Karpas-422 (cell line): ENCODE measurements around the gene BBS9. TPM values are rescaled to one million over a fixed set of nuclear protein-coding genes. Genes with fewer than 3 reads are reported as not detected.
A peak's percentile ranks its signal among the peaks of the same experiment; 100 is the strongest.

Experiments
- DNase-seq: peaks from one replicate; pipeline ENCODE4 v3.0.0-alpha.2; 2015
- H2AFZ ChIP-seq: fragments of 200-600 bp; sonication (generic); 2 replicates; pipeline ENCODE4 v1.6.1; 2014; ENCODE audit warnings: antibody characterized with exemption, low read length, mixed read lengths
- H3K27ac ChIP-seq: fragments of 200-600 bp; sonication (generic); 2 replicates; pipeline ENCODE4 v1.5.1; 2014; ENCODE audit warnings: mild to moderate bottlenecking, low read length, moderate library complexity
- H3K27me3 ChIP-seq: fragments of 200-600 bp; sonication (generic); 2 replicates; pipeline ENCODE4 v1.6.1; 2014; ENCODE audit warnings: low read length, mixed read lengths
- H3K36me3 ChIP-seq: fragments of 200-600 bp; sonication (generic); 2 replicates; pipeline ENCODE4 v1.6.1; 2014; ENCODE audit warnings: low read length, mixed read lengths; ENCODE audit not compliant: insufficient read depth
- H3K4me1 ChIP-seq: fragments of 200-600 bp; sonication (generic); 2 replicates; pipeline ENCODE4 v1.6.1; 2014; ENCODE audit warnings: mild to moderate bottlenecking, low read length, mixed read lengths
- H3K4me2 ChIP-seq: fragments of 200-600 bp; sonication (generic); 2 replicates; pipeline ENCODE4 v1.6.1; 2014; ENCODE audit warnings: low read length, low read depth, mild to moderate bottlenecking; ENCODE audit not compliant: poor library complexity, severe bottlenecking
- H3K4me3 ChIP-seq: fragments of 200-600 bp; sonication (generic); 2 replicates; pipeline ENCODE4 v1.5.1; 2014; ENCODE audit warnings: mild to moderate bottlenecking, antibody characterized with exemption, low read length, mixed read lengths
- H3K79me2 ChIP-seq: fragments of 200-600 bp; sonication (generic); 2 replicates; pipeline ENCODE4 v1.6.1; 2014; ENCODE audit warnings: mild to moderate bottlenecking, low read length, mixed read lengths
- H3K9ac ChIP-seq: fragments of 200-600 bp; sonication (generic); 2 replicates; pipeline ENCODE4 v1.6.0; 2014; ENCODE audit warnings: low read length
- H3K9me2 ChIP-seq: fragments of 200-600 bp; sonication (generic), shearing (Covaris generic); replicated peaks from 2 replicates; pipeline ENCODE4 v1.6.0; 2014; ENCODE audit warnings: mild to moderate bottlenecking, low read length, moderate library complexity; ENCODE audit not compliant: insufficient read depth
- H3K9me3 ChIP-seq: fragments of 300-700, 200-600 bp; sonication (generic); 2 replicates; pipeline ENCODE4 v1.6.1; 2014; ENCODE audit warnings: low read length, mixed read lengths
- H4K20me1 ChIP-seq: fragments of 200-600 bp; sonication (generic); 2 replicates; pipeline ENCODE4 v1.6.1; 2014; ENCODE audit warnings: mild to moderate bottlenecking, antibody characterized with exemption, low read length, low read depth; ENCODE audit not compliant: insufficient read depth
- total RNA-seq: library from RNA; depleted of rRNA; stranded (reverse); fragments of >200 nt; shearing (Covaris generic); gene quantifications from 2 replicates; pipeline ENCODE4 v1.2.3, GENCODE V29; 2014; ENCODE audit warnings: low replicate concordance; rRNA removed

BBS9 gene
- total RNA-seq, result 10.4 and 13.0 TPM in 2 replicates

- H3K79me2 ChIP-seq, result no peaks in the 10 kb centered on the region
- no peaks in the 10 kb centered on the region for H3K27me3 ChIP-seq
- H3K4me1 ChIP-seq, result peaks cover 16% of the 10 kb centered on the region
- peak within 1 kb of the TSS; percentile 78 for H3K4me2 ChIP-seq
- H3K9me2 ChIP-seq, result no peaks in the 10 kb centered on the region
- H2AFZ ChIP-seq, result peak within 1 kb of the TSS; percentile 98
- H3K9ac ChIP-seq, result peak within 1 kb of the TSS; percentile 81
- H3K9me3 ChIP-seq, result no peaks in the 10 kb centered on the region
- peak; percentile 97 for DNase-seq
- no peaks in the 10 kb centered on the region for H4K20me1 ChIP-seq
- H3K27ac ChIP-seq, result no peak within 1 kb of the TSS
- no peaks in the 10 kb centered on the region for H3K36me3 ChIP-seq
- peak within 1 kb of the TSS; percentile 85 for H3K4me3 ChIP-seq
Observed at GRCh38 chr7:33128990-33129805, at the start of gene BBS9. BBS9 (plus strand) TSS chr7:33129564; CDS start chr7:33146253, 16,689 bp downstream.

- no peaks in the 10 kb centered on the region for H3K79me2 ChIP-seq
- 0 out of 2 replicates have a peak, but pooled peaks cover 2% of the 10 kb centered on the region for H3K4me1 ChIP-seq
- no peaks in the 10 kb centered on the region for H3K27me3 ChIP-seq
- H3K9me2 ChIP-seq, result no peaks in the 10 kb centered on the region
- no peak overlapping the region for H2AFZ ChIP-seq
- H3K9me3 ChIP-seq, result no peaks in the 10 kb centered on the region
- no peak for DNase-seq
- H3K36me3 ChIP-seq, result no peaks in the 10 kb centered on the region
- no peak overlapping the region for H3K27ac ChIP-seq
- no peaks in the 10 kb centered on the region for H4K20me1 ChIP-seq
- H3K4me2 ChIP-seq, result no peak overlapping the region
- no peak overlapping the region for H3K4me3 ChIP-seq
- H3K9ac ChIP-seq, result no peak overlapping the region
Observed at GRCh38 chr7:33079763-33080690, 49.3 kb upstream of the BBS9 start.

DNA sequence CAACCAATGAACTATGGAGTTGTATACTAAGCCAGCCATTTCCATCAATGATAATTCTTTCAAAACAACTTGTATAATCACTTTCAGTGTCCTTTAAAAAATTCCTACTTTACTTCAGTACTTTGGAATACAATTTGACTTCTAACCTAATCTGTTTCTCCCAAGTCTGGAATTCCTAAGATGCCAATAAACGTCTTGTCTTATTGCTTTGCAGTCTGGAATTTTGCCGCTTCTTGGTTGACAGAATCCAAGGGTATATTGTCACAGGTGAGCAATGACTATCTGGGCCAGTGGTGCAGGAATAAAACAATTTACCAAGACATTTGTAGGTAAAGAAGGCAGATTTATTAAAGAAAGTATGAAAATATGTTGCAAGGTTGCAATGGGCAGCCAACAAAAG is 42.0 kb upstream of the BBS9 start:
- Histone ChIP-seq H3K36me3 (no peaks in the 10 kb centered on the region), H4K20me1 (no peaks in the 10 kb centered on the region), H3K79me2 (no peaks in the 10 kb centered on the region), H3K4me1 (no peaks in the 10 kb centered on the region), H3K4me3 (no peak overlapping the region), H2AFZ (no peak overlapping the region), H3K4me2 (no peak overlapping the region), H3K9me2 (no peaks in the 10 kb centered on the region), H3K27ac (no peak overlapping the region), H3K27me3 (no peaks in the 10 kb centered on the region), H3K9ac (no peak overlapping the region), H3K9me3 (no peaks in the 10 kb centered on the region)
- no peak for DNase-seq

GRCh38 chr7:33087858-33088257 is 41.5 kb upstream of the BBS9 start:
- Histone ChIP-seq H3K4me3 (no peak overlapping the region), H2AFZ (no peak overlapping the region), H3K9ac (no peak overlapping the region), H3K27ac (no peak overlapping the region), H3K4me1 (no peaks in the 10 kb centered on the region), H3K36me3 (no peaks in the 10 kb centered on the region), H3K27me3 (no peaks in the 10 kb centered on the region), H3K9me3 (no peaks in the 10 kb centered on the region), H3K79me2 (no peaks in the 10 kb centered on the region), H3K9me2 (no peaks in the 10 kb centered on the region), H3K4me2 (no peak overlapping the region), H4K20me1 (no peaks in the 10 kb centered on the region)
- no peak for DNase-seq

GRCh38 chr7:33089142-33089541 is 40.2 kb upstream of the BBS9 start:
- Histone ChIP-seq H3K27me3 (no peaks in the 10 kb centered on the region), H3K4me3 (no peak overlapping the region), H3K4me2 (no peak overlapping the region), H3K27ac (no peak overlapping the region), H3K9ac (no peak overlapping the region), H4K20me1 (no peaks in the 10 kb centered on the region), H3K9me2 (no peaks in the 10 kb centered on the region), H2AFZ (no peak overlapping the region), H3K4me1 (no peaks in the 10 kb centered on the region), H3K36me3 (0 out of 2 replicates have a peak, but pooled peaks cover under 1% of the 10 kb centered on the region), H3K79me2 (no peaks in the 10 kb centered on the region), H3K9me3 (no peaks in the 10 kb centered on the region)
- no peak for DNase-seq

GRCh38 chr7:33091111-33091531 is 38.2 kb upstream of the BBS9 start:
- H3K27ac ChIP-seq, result no peak overlapping the region
- no peaks in the 10 kb centered on the region for H3K4me1 ChIP-seq
- H3K4me3 ChIP-seq, result no peak overlapping the region
- H3K4me2 ChIP-seq, result no peak overlapping the region
- peaks cover 3% of the 10 kb centered on the region; the same call in 1 of the 2 replicates for H3K36me3 ChIP-seq
- H3K9me3 ChIP-seq, result no peaks in the 10 kb centered on the region
- no peak overlapping the region for H2AFZ ChIP-seq
- no peak for DNase-seq
- H4K20me1 ChIP-seq, result no peaks in the 10 kb centered on the region
- no peak overlapping the region for H3K9ac ChIP-seq
- H3K27me3 ChIP-seq, result no peaks in the 10 kb centered on the region
- no peaks in the 10 kb centered on the region for H3K79me2 ChIP-seq
- no peaks in the 10 kb centered on the region for H3K9me2 ChIP-seq

DNA sequence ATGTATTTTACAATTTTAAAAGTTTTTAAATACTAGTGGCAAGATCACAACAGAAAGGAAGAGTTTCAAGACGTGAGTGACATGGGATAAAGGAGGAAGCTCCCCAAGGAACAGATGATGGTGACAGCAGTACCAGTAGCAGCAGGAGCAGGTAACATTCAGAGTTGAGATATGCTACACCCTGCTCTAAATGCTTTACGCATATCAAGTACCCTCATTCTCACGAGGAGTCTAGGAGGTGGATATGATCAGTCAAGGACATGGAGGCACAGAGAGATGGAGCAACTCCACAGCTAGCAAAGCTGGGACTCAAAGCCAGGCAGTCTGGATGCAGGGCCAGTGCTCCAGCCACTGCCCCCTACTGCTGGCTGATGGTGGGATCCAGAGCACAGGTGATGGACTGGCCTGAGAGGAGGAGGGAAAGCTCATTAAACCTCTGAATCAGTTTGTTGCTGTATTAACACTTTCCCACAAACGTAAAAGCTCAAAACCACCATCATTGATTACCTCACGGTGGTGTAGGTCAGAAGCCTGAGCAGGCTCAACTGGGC is 37.6 kb upstream of the BBS9 start:
- no peaks in the 10 kb centered on the region for H3K27me3 ChIP-seq
- H3K4me3 ChIP-seq, result no peak overlapping the region
- no peak for DNase-seq
- H3K36me3 ChIP-seq, result peaks cover 9% of the 10 kb centered on the region; the same call in 1 of the 2 replicates
- no peak overlapping the region for H3K9ac ChIP-seq
- no peaks in the 10 kb centered on the region for H3K9me3 ChIP-seq
- no peaks in the 10 kb centered on the region for H3K9me2 ChIP-seq
- H3K4me1 ChIP-seq, result no peaks in the 10 kb centered on the region
- no peak overlapping the region for H3K27ac ChIP-seq
- no peaks in the 10 kb centered on the region for H4K20me1 ChIP-seq
- no peaks in the 10 kb centered on the region for H3K79me2 ChIP-seq
- no peak overlapping the region for H3K4me2 ChIP-seq
- H2AFZ ChIP-seq, result no peak overlapping the region

- Histone ChIP-seq H3K4me3 (no peak overlapping the region), H3K27me3 (no peaks in the 10 kb centered on the region), H3K9ac (no peak overlapping the region), H4K20me1 (no peaks in the 10 kb centered on the region), H3K79me2 (no peaks in the 10 kb centered on the region), H3K36me3 (peaks cover 16% of the 10 kb centered on the region; the same call in 1 of the 2 replicates), H3K9me3 (no peaks in the 10 kb centered on the region), H3K9me2 (no peaks in the 10 kb centered on the region), H3K27ac (no peak overlapping the region), H2AFZ (no peak overlapping the region), H3K4me1 (no peaks in the 10 kb centered on the region), H3K4me2 (no peak overlapping the region)
- no peak for DNase-seq
Observed at GRCh38 chr7:33093266-33093665, 36.1 kb upstream of the BBS9 start.
